PC-3 (cell line): ENCODE results near the gene NINL. TPM values are rescaled to one million over a fixed set of nuclear protein-coding genes. Genes with fewer than 3 reads are reported as not detected.

Source experiments
- ATAC-seq: fragments of 200-7000 bp; cut with Tn5 transposase; 2 replicates; pipeline ENCODE4 v1.9.1; 2020; ENCODE audit warnings: mild to moderate bottlenecking, moderate library complexity
- BruUV-seq: library from RNA; stranded (reverse); fragments of 400-500 nt; replicated peaks from 2 replicates; lab custom pipeline; 2021; lab: Mats Ljungman, UMichigan
- CTCF ChIA-PET: fragments of 300-600 bp; sonication (Branson Sonifier 250); formaldehyde crosslinking; loops from one replicate; lab custom pipeline; 2022; ENCODE audit warnings: antibody characterized with exemption; lab: Charles Lee
- POLR2A ChIA-PET: fragments of 300-600 bp; sonication (Branson Sonifier 250); formaldehyde crosslinking; loops from one replicate; lab custom pipeline; 2022; ENCODE audit warnings: antibody characterized with exemption; ENCODE audit not compliant: unreplicated experiment; lab: Charles Lee
- DNase-seq: peaks from one replicate; pipeline ENCODE4 v3.0.0-alpha.2; 2015
- H2AFZ ChIP-seq: fragments of 300-600 bp; sonication (generic); 2 replicates; pipeline ENCODE4 v1.6.0; 2016; ENCODE audit warnings: antibody characterized with exemption, low read length
- H3F3A ChIP-seq: fragments of 300-600 bp; sonication (generic); one replicate; pipeline ENCODE4 v1.6.0; 2017; ENCODE audit warnings: antibody characterized with exemption, low read length, control low read depth, mild to moderate bottlenecking; ENCODE audit not compliant: unreplicated experiment
- H3K27ac ChIP-seq: fragments of 300-600 bp; sonication (generic); 2 replicates; pipeline ENCODE4 v1.5.1; 2016; ENCODE audit warnings: mild to moderate bottlenecking, low read length
- H3K27me3 ChIP-seq: fragments of 300-600 bp; sonication (generic); 2 replicates; pipeline ENCODE4 v1.6.1; 2016; ENCODE audit warnings: low read length, mixed read lengths
- H3K36me3 ChIP-seq: fragments of 300-600 bp; sonication (generic); 2 replicates; pipeline ENCODE4 v1.6.1; 2016; ENCODE audit warnings: low read depth, mixed run types, low read length, mixed read lengths
- H3K4me1 ChIP-seq: fragments of 300-600 bp; sonication (generic); 2 replicates; pipeline ENCODE4 v1.5.1; 2016; ENCODE audit warnings: low read length; ENCODE audit not compliant: insufficient read depth
- H3K4me2 ChIP-seq: fragments of 300-600 bp; sonication (generic); 2 replicates; pipeline ENCODE4 v1.6.0; 2016; ENCODE audit warnings: low read length
- H3K4me3 ChIP-seq: fragments of 300-600 bp; sonication (generic); 2 replicates; pipeline ENCODE4 v1.5.1; 2016; ENCODE audit warnings: mild to moderate bottlenecking, low read length, mixed read lengths
- H3K79me2 ChIP-seq: fragments of 300-600 bp; sonication (generic); 2 replicates; pipeline ENCODE4 v1.6.1; 2017; ENCODE audit warnings: low read length, mixed read lengths
- H3K9ac ChIP-seq: fragments of 300-600 bp; sonication (generic); 2 replicates; pipeline ENCODE4 v1.6.0; 2016; ENCODE audit warnings: mild to moderate bottlenecking, low read length
- H3K9me2 ChIP-seq: fragments of 300-600 bp; sonication (generic); replicated peaks from 2 replicates; pipeline ENCODE4 v1.6.1; 2016; ENCODE audit warnings: mixed run types, low read length, mixed read lengths
- H3K9me3 ChIP-seq: fragments of 300-600 bp; sonication (generic); 2 replicates; pipeline ENCODE4 v1.6.1; 2016; ENCODE audit warnings: low read length, mixed read lengths
- H4K20me1 ChIP-seq: fragments of 300-600 bp; sonication (generic); 2 replicates; pipeline ENCODE4 v1.6.1; 2016; ENCODE audit warnings: low read length, mixed read lengths
- CTCF ChIP-seq: fragments of 300-600 bp; sonication (generic); conservative IDR thresholded peaks from 2 replicates; pipeline ENCODE4 v1.5.1; 2017; ENCODE audit warnings: antibody characterized with exemption, low read depth, mild to moderate bottlenecking, low read length
- EZH2 ChIP-seq: fragments of 300-600 bp; sonication (generic); IDR thresholded peaks from one replicate; pipeline ENCODE4 v1.6.1; 2017; ENCODE audit warnings: antibody characterized with exemption, mild to moderate bottlenecking, low read length; ENCODE audit not compliant: unreplicated experiment
- EZH2phosphoT487 ChIP-seq: fragments of 300-600 bp; sonication (generic); IDR thresholded peaks from 2 replicates; pipeline ENCODE4 v1.6.1; 2018; ENCODE audit warnings: mild to moderate bottlenecking, antibody characterized with exemption, low read length, borderline replicate concordance
- intact Hi-C: fragments of 100-400 bp; cut with micrococcal nuclease; formaldehyde crosslinking; loops from 2 replicates; pipeline ENCODE4 v1.9.0; 2023
- total RNA-seq: library from RNA; depleted of rRNA; stranded (reverse); fragments of >200 nt; gene quantifications from 2 replicates; pipeline ENCODE4 v1.2.3, GENCODE V29; 2014

Gene NINL
- total RNA-seq, 1 experiment from 2014 or later: 6.5 TPM

DNA sequence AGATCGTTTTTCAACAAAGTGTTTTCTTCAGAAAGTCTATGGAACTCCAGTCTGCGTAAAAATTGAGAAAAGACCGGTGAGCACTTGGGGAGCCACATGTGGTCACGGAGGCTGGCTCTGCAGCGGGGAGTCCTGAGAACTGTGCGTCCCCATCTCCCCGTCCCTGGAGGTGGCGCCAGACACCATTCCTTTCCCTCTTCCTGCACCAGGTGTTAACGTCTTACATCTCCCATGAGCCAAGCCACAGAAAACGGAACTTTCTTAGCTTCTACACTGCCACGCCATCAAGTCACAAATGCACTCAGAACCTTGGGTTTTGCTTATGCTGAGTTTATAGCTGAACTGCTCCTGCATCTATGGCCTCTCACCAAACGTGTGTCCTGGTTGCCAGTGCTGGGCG is 115.3 kb downstream of the NINL start:
- TF ChIP-seq EZH2phosphoT487 (no peak), EZH2 (no peak), CTCF (peak; percentile 92)
- Histone ChIP-seq H3K4me3 (no peak overlapping the region), H3K4me2 (no peak overlapping the region), H3K27ac (no peak overlapping the region), H2AFZ (no peak overlapping the region), H3F3A (no peaks in the 10 kb centered on the region), H3K9me3 (no peaks in the 10 kb centered on the region), H3K9me2 (no peaks in the 10 kb centered on the region), H3K27me3 (no peaks in the 10 kb centered on the region), H3K79me2 (no peaks in the 10 kb centered on the region), H4K20me1 (no peaks in the 10 kb centered on the region), H3K9ac (no peak overlapping the region), H3K36me3 (no peaks in the 10 kb centered on the region), H3K4me1 (no peaks in the 10 kb centered on the region)
- POLR2A ChIA-PET: no interaction called here
- CTCF ChIA-PET: interaction anchor here (0.8 kb wide), 1 partner anchor 71 kb away, joined by 3 read pairs; no protein-coding TSS in a partner anchor
- peak; percentile 92 for ATAC-seq
- intact Hi-C loops: loop anchor here (5.0 kb wide), 1 partner anchor 72 kb away; no protein-coding TSS in a partner anchor
- no TSS peak for BruUV-seq
- DNase-seq: peak; percentile 68

DNA sequence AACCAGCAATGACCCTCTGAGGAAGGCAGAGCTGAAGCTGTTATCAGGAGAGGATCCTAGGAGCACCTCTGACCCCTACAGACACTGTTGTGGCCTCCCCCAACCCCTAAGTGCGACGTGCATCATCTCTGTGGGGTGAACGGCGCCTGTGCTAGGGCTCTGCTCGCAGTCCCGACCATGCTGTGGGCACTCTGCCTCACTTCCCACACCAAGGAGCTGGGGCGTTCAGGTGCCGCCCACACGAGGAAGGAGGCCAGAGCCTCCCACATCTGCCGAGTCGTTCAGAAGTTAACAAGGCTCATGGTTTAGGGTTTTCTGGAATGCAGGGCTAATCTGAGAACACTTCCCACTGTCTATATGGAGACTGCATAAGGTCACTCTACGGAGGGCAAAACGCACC is 115.8 kb downstream of the NINL start:
- Histone ChIP-seq H3K27me3 (no peaks in the 10 kb centered on the region), H3K4me1 (no peaks in the 10 kb centered on the region), H3K4me3 (no peak overlapping the region), H4K20me1 (no peaks in the 10 kb centered on the region), H3K9me3 (no peaks in the 10 kb centered on the region), H2AFZ (no peak overlapping the region), H3F3A (no peaks in the 10 kb centered on the region), H3K4me2 (no peak overlapping the region), H3K79me2 (no peaks in the 10 kb centered on the region), H3K9me2 (no peaks in the 10 kb centered on the region), H3K27ac (no peak overlapping the region), H3K36me3 (no peaks in the 10 kb centered on the region), H3K9ac (no peak overlapping the region)
- ChIA-PET POLR2A (no interaction called here), CTCF (no interaction called here)
- BruUV-seq: no TSS peak
- DNase-seq (no peak), ATAC-seq (no peak)
- TF ChIP-seq CTCF (no peak), EZH2 (no peak), EZH2phosphoT487 (no peak)
- intact Hi-C loops: no loop called here

DNA sequence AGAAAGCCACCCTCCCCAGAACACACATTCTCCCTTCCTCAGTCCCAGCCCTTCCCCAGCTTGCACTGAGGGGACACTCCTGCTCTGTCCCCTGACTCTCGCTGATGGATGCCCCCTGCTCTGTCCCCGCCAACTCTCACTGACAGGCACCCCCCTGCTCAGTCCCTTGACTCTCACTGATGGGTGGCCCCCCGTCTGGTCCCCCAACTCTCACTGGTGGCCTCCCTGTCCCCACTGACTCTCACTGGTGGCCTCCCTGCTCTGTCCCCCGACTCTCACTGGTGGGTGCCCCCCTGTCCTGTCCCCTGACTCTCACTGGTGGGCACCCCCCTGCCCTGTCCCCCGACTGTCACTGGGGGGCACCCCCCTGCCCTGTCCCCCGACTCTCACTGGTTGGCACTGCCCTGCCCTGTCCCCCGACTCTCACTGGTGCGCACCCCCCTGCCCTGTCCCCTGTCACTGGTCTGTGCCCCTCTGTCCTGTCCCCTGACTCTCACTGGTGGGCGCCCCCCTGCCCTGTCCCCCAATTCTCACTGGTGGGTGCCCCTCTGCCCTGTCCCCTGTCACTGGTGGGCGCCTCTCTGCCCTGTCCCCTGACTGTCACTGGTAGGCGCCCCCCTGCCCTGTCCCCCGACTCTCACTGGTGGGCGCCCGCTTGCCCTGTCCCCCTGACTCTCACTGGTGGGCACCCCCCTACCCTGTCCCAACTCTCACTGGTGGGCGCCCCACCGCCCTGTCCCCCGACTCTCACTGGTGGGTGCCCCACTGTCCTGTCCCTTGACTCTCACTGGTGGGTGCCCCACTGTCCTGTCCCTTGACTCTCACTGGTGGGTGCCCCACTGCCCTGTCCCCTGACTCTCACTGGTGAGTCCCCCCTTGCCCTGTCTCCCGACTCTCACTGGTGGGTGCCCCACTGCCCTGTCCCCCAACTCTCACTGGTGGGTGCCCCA is 116.9 kb downstream of the NINL start:
- intact Hi-C loops: no loop called here
- no peaks in the 10 kb centered on the region for H3F3A ChIP-seq
- H3K4me3 ChIP-seq: no peak overlapping the region
- CTCF ChIA-PET: no interaction called here
- no peak for ATAC-seq
- H3K4me2 ChIP-seq: no peak overlapping the region
- H4K20me1 ChIP-seq: no peaks in the 10 kb centered on the region
- H2AFZ ChIP-seq: no peak overlapping the region
- POLR2A ChIA-PET: no interaction called here
- no peaks in the 10 kb centered on the region for H3K27me3 ChIP-seq
- H3K9me2 ChIP-seq: no peaks in the 10 kb centered on the region
- no TSS peak for BruUV-seq
- DNase-seq: no peak
- TF ChIP-seq CTCF (no peak), EZH2 (no peak), EZH2phosphoT487 (no peak)
- no peak overlapping the region for H3K9ac ChIP-seq
- H3K9me3 ChIP-seq: no peaks in the 10 kb centered on the region
- no peaks in the 10 kb centered on the region for H3K4me1 ChIP-seq
- no peak overlapping the region for H3K27ac ChIP-seq
- no peaks in the 10 kb centered on the region for H3K79me2 ChIP-seq
- no peaks in the 10 kb centered on the region for H3K36me3 ChIP-seq
